Central memory CD8-positive, alpha-beta T cell (primary cell): ENCODE results near the gene NGB.

Experiments used
- ATAC-seq: fragments of 150-1000 bp; cut with Tn5 transposase; replicated peaks from 2 replicates; pipeline ENCODE4 v1.10.0; 2022; ENCODE audit warnings: mild to moderate bottlenecking, moderate FRiP score, moderate number of reproducible peaks; ENCODE audit not compliant: poor library complexity, severe bottlenecking; ENCODE audit errors: extremely low read depth
- DNase-seq, 2 donors: peaks; one replicate each; pipeline ENCODE4 v3.0.0; 2021; ENCODE audit warnings: low spot score in 2 of 2
- H3K27ac Mint-ChIP-seq: one replicate; pipeline ENCODE4 v1.8.0; 2022; ENCODE audit warnings: low read depth, mild to moderate bottlenecking, moderate library complexity, mixed read lengths
- H3K27me3 Mint-ChIP-seq: one replicate; pipeline ENCODE4 v1.8.0; 2022; ENCODE audit warnings: mixed read lengths
- H3K36me3 Mint-ChIP-seq: one replicate; pipeline ENCODE4 v1.8.0; 2022; ENCODE audit warnings: mild to moderate bottlenecking, moderate library complexity, mixed read lengths; ENCODE audit not compliant: insufficient read depth
- H3K4me1 Mint-ChIP-seq: one replicate; pipeline ENCODE4 v1.8.0; 2022; ENCODE audit warnings: mixed read lengths
- H3K4me3 Mint-ChIP-seq: one replicate; pipeline ENCODE4 v1.8.0; 2022; ENCODE audit warnings: mild to moderate bottlenecking, moderate library complexity, mixed read lengths
- H3K9me3 Mint-ChIP-seq: one replicate; pipeline ENCODE4 v1.8.0; 2022; ENCODE audit warnings: mixed read lengths

NGB gene

DNA sequence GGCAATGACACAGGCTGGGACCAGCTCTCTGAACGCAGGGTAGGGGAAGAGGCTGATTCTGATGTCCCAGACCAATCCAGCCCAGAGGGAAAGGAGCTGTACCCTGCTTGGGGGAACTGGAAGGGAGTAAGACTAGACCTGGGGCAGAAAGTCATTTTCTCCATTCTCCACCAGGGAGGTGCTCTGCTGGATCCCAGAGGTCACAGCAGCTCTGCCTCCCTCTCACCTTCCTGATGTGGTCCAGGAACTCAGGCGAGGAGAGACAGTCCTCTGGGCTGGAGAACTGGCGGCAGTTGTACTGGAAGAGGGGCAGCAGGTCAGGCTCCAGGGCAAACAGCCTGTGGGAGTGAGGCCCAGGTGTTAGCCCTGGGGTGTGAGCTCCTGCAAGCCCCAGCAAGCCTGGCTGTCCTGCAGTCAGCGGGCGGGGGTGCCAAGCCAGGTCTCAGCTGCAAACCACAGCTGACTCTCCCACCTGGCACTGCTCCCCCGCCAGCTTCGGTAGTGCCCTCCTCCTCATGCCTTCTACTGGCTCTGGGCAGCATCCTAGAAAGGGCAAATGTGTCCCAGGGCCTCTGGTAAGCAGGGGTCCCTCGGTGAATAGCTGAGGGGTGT is 1.9 kb downstream of the NGB start:
- ATAC-seq (no peak), DNase-seq (no peak)
- Mint-ChIP-seq H3K27me3 (peaks cover 59% of the 10 kb centered on the region), H3K4me1 (no peaks in the 10 kb centered on the region), H3K27ac (no peak overlapping the region), H3K4me3 (no peak overlapping the region), H3K9me3 (no peaks in the 10 kb centered on the region), H3K36me3 (no peaks in the 10 kb centered on the region)

DNA sequence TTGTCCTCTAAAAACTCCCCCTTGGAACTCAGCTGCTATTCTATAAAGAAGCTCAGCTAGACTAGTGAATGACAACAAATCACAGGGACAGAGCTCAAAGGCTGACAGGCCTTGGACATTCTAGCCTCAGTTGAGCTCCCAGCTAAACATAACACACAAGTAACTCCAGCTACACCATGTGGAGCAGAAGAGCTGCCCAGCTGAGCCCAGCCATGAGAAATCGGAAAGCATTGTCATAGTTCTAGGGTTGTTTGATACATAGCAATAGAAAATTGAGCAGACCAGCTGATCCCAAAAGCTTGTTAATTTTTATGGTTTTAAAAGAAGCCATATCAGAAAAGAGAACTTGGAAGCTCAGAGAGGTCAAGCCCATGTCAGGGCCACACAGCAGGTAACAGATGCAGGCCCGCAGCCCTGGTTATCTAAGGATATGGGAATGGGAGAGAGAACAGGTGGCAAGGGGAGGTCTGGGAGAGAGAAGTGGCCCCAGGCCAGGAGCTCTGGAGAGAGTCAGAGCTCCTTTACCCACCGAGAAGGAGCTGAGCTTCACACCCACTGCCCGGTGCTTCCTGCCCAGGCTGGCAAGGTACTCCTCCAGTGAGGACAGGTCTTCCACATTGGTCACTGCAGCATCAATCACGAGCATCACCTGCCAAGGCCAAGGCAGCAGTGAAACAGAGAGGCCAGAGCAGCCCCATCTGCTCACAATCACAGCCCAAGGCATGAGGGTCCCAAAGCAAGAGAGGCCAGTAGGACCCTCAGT is 2.9 kb downstream of the NGB start:
- H3K36me3 Mint-ChIP-seq = no peaks in the 10 kb centered on the region
- no peak overlapping the region for H3K27ac Mint-ChIP-seq
- ATAC-seq (no peak), DNase-seq (no peak)
- H3K4me1 Mint-ChIP-seq = no peaks in the 10 kb centered on the region
- H3K4me3 Mint-ChIP-seq = no peak overlapping the region
- peaks cover 62% of the 10 kb centered on the region for H3K27me3 Mint-ChIP-seq
- H3K9me3 Mint-ChIP-seq = no peaks in the 10 kb centered on the region

DNA sequence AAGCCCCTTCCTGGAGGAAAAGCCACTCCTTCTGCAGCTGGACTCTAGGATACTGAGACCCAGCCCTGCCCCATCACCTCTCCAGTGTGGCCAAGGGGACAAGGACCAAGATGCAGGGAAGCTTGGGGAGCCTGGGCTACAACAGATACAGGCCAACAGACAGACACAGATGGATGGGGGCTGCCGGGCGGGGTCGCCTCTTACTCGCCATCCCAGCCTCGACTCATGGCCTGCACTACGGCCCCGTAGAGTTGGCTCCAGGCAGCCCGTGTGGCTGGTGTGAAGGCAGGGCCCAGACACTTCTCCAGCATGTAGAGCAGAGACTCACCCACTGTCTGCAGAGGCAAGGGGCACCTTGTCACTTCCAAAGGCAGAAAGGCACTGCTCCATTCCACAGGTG is 4.7 kb downstream of the NGB start:
- DNase-seq = no peak
- Mint-ChIP-seq H3K27me3 (peaks cover 62% of the 10 kb centered on the region), H3K27ac (no peak overlapping the region), H3K36me3 (no peaks in the 10 kb centered on the region), H3K9me3 (no peaks in the 10 kb centered on the region), H3K4me1 (no peaks in the 10 kb centered on the region), H3K4me3 (no peak overlapping the region)
- no peak for ATAC-seq

GRCh38 chr14:77265561-77266335 is 5.3 kb downstream of the NGB start:
- H3K4me1 Mint-ChIP-seq = no peaks in the 10 kb centered on the region

GRCh38 chr14:77265187-77265515 is 5.9 kb downstream of the NGB start:
- Mint-ChIP-seq H3K9me3 (no peaks in the 10 kb centered on the region), H3K4me3 (no peak overlapping the region), H3K27me3 (peaks cover 62% of the 10 kb centered on the region), H3K4me1 (no peaks in the 10 kb centered on the region), H3K36me3 (no peaks in the 10 kb centered on the region), H3K27ac (no peak overlapping the region)
- DNase-seq (no peak), ATAC-seq (no peak)

More at GRCh38 chr14:77265561-77266335, 5.3 kb downstream of the NGB start:
- Mint-ChIP-seq H3K4me3 (no peak overlapping the region), H3K36me3 (no peaks in the 10 kb centered on the region), H3K27ac (no peak overlapping the region), H3K9me3 (no peaks in the 10 kb centered on the region), H3K27me3 (peaks cover 64% of the 10 kb centered on the region)
- DNase-seq (no peak), ATAC-seq (no peak)

- H3K36me3 Mint-ChIP-seq = no peaks in the 10 kb centered on the region
- peaks cover 57% of the 10 kb centered on the region for H3K27me3 Mint-ChIP-seq
- no peak overlapping the region for H3K4me3 Mint-ChIP-seq
- no peaks in the 10 kb centered on the region for H3K4me1 Mint-ChIP-seq
- no peak overlapping the region for H3K27ac Mint-ChIP-seq
- DNase-seq = no peak
- ATAC-seq = no peak
- no peaks in the 10 kb centered on the region for H3K9me3 Mint-ChIP-seq
These were observed 6.4 kb downstream of the NGB start for GRCh38 chr14:77264466-77265186.

- DNase-seq (no peak), ATAC-seq (no peak)
- Mint-ChIP-seq H3K4me3 (no peak overlapping the region), H3K36me3 (no peaks in the 10 kb centered on the region), H3K4me1 (no peaks in the 10 kb centered on the region), H3K27ac (no peak overlapping the region), H3K9me3 (no peaks in the 10 kb centered on the region), H3K27me3 (peaks cover 49% of the 10 kb centered on the region)
These were observed 10.4 kb downstream of the NGB start for GRCh38 chr14:77260631-77261030.

- no peak for ATAC-seq
- Mint-ChIP-seq H3K4me3 (no peak overlapping the region), H3K36me3 (no peaks in the 10 kb centered on the region), H3K4me1 (no peaks in the 10 kb centered on the region), H3K27ac (no peak overlapping the region), H3K27me3 (peaks cover 50% of the 10 kb centered on the region), H3K9me3 (no peaks in the 10 kb centered on the region)
- DNase-seq = no peak
These were observed 10.8 kb downstream of the NGB start for GRCh38 chr14:77260199-77260598.

DNA sequence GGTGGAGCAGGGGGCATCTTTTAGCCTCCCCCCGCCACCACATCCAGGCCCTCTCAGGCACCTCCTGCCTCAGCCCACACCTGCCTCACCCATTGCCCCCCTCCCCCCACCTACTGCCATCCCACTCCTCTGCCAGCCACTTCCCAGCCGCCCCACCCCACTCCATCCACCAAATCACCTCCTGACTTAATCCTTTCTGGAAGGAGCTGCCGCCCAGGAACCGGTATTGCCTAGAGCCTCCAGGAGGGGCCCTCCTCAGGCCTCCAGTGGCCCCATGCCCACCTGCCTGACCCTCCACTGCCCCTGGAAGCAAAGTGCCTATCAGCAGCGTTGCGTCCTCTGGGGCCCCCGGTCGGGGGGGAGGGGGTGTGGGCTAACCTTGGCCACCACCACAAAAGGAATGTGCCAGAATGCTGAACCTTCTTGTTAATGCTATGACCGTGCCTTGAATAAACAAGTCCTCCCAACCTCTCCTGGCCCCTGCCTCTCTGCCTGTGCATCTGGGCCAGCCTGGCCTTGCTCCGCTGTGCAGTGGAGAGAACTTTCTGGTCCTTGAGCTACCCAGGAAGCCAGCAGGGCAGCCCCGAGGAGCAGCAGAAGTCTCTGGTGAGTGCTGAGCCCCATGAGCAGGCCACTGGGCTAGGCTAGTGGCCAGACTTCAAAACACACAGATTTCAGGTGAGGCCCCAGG is 11.8 kb downstream of the NGB start:
- Mint-ChIP-seq H3K27me3 (peaks cover 49% of the 10 kb centered on the region), H3K4me3 (no peak overlapping the region), H3K27ac (no peak overlapping the region), H3K4me1 (no peaks in the 10 kb centered on the region), H3K9me3 (no peaks in the 10 kb centered on the region), H3K36me3 (no peaks in the 10 kb centered on the region)
- DNase-seq (no peak), ATAC-seq (no peak)

DNA sequence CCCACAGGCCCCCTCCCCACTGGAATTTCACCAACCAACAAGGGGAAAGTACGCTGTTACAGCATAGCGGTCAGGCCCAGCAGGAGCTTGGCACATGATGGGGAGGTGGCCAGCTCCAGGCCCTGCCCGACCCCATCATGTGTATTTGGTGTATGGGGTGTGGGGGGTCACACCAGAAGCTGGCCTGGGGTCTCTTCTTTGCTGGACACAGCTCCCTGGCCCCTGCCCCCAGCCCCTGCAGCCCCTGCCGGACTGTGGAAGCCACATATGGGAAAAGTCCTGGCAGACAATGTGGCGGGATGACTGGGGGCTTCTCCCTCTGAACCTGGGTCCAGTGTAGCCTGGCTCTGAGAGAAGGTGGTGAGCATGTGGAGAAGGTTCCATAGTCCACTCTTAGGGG is 12.4 kb downstream of the NGB start:
- ATAC-seq (no peak), DNase-seq (no peak)
- Mint-ChIP-seq H3K9me3 (no peaks in the 10 kb centered on the region), H3K4me3 (no peak overlapping the region), H3K27ac (no peak overlapping the region), H3K27me3 (peaks cover 47% of the 10 kb centered on the region), H3K36me3 (no peaks in the 10 kb centered on the region), H3K4me1 (no peaks in the 10 kb centered on the region)

GRCh38 chr14:77257700-77258099 is 13.3 kb downstream of the NGB start:
- Mint-ChIP-seq H3K9me3 (no peaks in the 10 kb centered on the region), H3K4me1 (no peaks in the 10 kb centered on the region), H3K4me3 (no peak overlapping the region), H3K27me3 (peaks cover 45% of the 10 kb centered on the region), H3K27ac (no peak overlapping the region), H3K36me3 (peaks cover 2% of the 10 kb centered on the region)
- DNase-seq = no peak
- ATAC-seq = no peak

DNA sequence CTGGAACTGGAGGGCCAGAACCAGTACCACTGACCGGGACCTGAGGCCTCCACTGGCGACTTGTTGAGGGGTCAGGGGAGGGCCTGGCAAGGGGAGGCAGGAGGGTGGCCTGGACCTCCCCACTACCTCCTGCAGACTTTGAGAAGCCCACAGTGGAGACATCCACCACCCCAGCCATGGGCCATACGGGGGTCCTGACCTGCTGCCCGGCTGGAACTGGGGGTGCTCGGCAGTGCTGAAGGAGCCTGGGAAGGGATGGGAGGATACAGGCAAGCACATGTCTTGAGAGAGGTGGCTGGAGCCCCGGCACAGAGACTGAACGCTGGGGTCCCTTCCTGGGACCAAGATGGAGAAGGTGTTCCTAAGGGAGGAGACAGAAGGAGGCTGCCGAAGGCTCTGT is 14.3 kb downstream of the NGB start:
- no peak overlapping the region for H3K4me3 Mint-ChIP-seq
- H3K27ac Mint-ChIP-seq = no peak overlapping the region
- DNase-seq (no peak), ATAC-seq (no peak)
- peaks cover 2% of the 10 kb centered on the region for H3K36me3 Mint-ChIP-seq
- H3K9me3 Mint-ChIP-seq = no peaks in the 10 kb centered on the region
- H3K4me1 Mint-ChIP-seq = no peaks in the 10 kb centered on the region
- H3K27me3 Mint-ChIP-seq = peaks cover 35% of the 10 kb centered on the region
